ENCODE data around the gene IL17REL.
"Not testable (repeated sequence)": the region's sequence is repeated elsewhere in the genome, so short reads cannot be mapped to it uniquely, and the experiment has no call there.

IL17REL gene

DNA sequence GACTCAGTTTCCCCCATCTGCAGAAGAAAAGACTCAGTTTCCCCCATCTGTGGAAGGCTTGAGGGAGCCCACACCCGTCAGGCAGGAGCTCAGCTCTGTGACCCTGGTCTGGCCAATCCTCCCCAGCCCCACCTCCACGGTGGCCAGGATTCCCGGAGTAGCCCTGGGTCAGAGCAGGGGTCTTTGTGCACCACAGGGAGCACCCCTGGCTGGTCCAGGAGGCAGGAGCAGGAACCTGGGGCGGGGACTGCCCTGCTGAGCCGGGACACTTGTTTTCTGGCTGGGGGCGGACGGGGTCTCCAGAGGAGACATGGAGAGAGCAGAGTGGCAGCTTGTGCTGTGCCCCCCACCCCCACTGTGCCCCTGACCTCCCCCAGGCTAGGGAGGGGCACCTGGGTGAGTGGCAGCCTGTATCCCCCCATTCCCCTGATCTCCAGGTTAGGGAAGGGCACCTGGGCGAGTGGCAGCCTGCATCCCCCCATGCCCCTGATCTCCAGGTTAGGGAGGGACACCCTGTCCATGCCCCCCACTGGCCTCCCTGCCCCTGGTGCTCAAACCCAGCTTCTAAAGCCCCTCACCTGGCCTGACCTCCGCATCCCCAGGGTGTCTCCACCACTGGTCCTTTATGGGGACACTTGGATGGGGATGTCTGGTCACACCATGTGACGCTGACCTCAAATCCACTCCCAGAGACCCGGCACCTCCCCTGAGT is 18.8 kb downstream of the IL17REL start:
- peaks cover 15% of the 10 kb centered on the region for H3K9me3 ChIP-seq (ENCODE audit: control insufficient read depth, low read length)

GRCh38 chr22:49992921-49993648 is 19.5 kb downstream of the IL17REL start:
- WGBS, 2 experiments (ENCODE audit: insufficient coverage in 2 of 2), result 55 to 62% methylated on average over 10 to 14 of the region's 23 CpGs
- Histone ChIP-seq H3K27ac (ENCODE audit: low read depth, low read length, severe bottlenecking) (no peak overlapping the region), H3K9me3 (ENCODE audit: control insufficient read depth, low read length) (peaks cover 20% of the 10 kb centered on the region), H3K36me3 (ENCODE audit: control insufficient read depth, insufficient read depth, low read length) (no peaks in the 10 kb centered on the region), H3K4me3 (ENCODE audit: extremely low read depth, insufficient read depth, low read length, poor library complexity, severe bottlenecking) (no peak overlapping the region), H3K4me1 (ENCODE audit: control insufficient read depth, insufficient read depth, low read length, poor library complexity, severe bottlenecking) (no peaks in the 10 kb centered on the region)

More for the DNA sequence above, 18.8 kb downstream of the IL17REL start:
- Histone ChIP-seq H3K27ac (ENCODE audit: low read depth, low read length, severe bottlenecking) (no peak overlapping the region), H3K4me3 (ENCODE audit: extremely low read depth, insufficient read depth, low read length, poor library complexity, severe bottlenecking) (no peak overlapping the region), H3K4me1 (ENCODE audit: control insufficient read depth, insufficient read depth, low read length, poor library complexity, severe bottlenecking) (no peaks in the 10 kb centered on the region), H3K36me3 (ENCODE audit: control insufficient read depth, insufficient read depth, low read length) (no peaks in the 10 kb centered on the region)
- 62 to 77% methylated on average over 3 to 7 of the region's 11 CpGs for WGBS, 2 experiments (ENCODE audit: insufficient coverage in 2 of 2)

GRCh38 chr22:49991907-49992533 is 20.5 kb downstream of the IL17REL start:
- peaks cover 20% of the 10 kb centered on the region for H3K9me3 ChIP-seq (ENCODE audit: control insufficient read depth, low read length)
- 80 to 83% methylated on average over 6 of the region's 7 CpGs for WGBS, 2 experiments (ENCODE audit: insufficient coverage in 2 of 2)
- no peak overlapping the region for H3K4me3 ChIP-seq (ENCODE audit: extremely low read depth, insufficient read depth, low read length, poor library complexity, severe bottlenecking)
- H3K36me3 ChIP-seq (ENCODE audit: control insufficient read depth, insufficient read depth, low read length), result no peaks in the 10 kb centered on the region
- no peaks in the 10 kb centered on the region for H3K4me1 ChIP-seq (ENCODE audit: control insufficient read depth, insufficient read depth, low read length, poor library complexity, severe bottlenecking)
- H3K27ac ChIP-seq (ENCODE audit: low read depth, low read length, severe bottlenecking), result no peak overlapping the region

- no peaks in the 10 kb centered on the region for H3K4me1 ChIP-seq (ENCODE audit: control insufficient read depth, insufficient read depth, low read length, poor library complexity, severe bottlenecking)
- no peak overlapping the region for H3K4me3 ChIP-seq (ENCODE audit: extremely low read depth, insufficient read depth, low read length, poor library complexity, severe bottlenecking)
- H3K27ac ChIP-seq (ENCODE audit: low read depth, low read length, severe bottlenecking), result no peak overlapping the region
- H3K36me3 ChIP-seq (ENCODE audit: control insufficient read depth, insufficient read depth, low read length), result no peaks in the 10 kb centered on the region
- WGBS, 2 experiments (ENCODE audit: insufficient coverage in 2 of 2), result 74 to 86% methylated on average over 3 to 5 of the region's 6 CpGs
- H3K9me3 ChIP-seq (ENCODE audit: control insufficient read depth, low read length), result peaks cover 27% of the 10 kb centered on the region
These were observed 21.4 kb downstream of the IL17REL start for GRCh38 chr22:49991167-49991566.

DNA sequence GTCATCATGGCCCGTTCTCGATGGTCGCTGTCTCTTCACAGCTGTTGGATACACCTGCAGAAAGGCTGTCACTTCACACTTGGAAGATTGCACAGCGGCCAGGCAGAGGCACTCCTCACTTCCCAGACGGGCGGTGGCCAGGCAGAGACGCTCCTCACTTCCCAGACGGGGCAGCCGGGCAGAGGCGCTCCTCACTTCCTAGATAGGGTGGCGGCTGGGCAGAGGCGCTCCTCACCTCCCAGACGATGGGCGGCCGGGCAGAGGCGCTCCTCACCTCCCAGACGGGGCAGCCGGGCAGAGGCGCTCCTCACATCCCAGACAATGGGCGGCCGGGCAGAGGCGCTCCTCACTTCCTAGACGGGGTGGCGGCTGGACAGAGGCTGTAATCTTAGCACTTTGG is 22.7 kb downstream of the IL17REL start:
- not testable (repeated sequence) for H3K4me1 ChIP-seq (ENCODE audit: control insufficient read depth, insufficient read depth, low read length, poor library complexity, severe bottlenecking); H3K36me3 ChIP-seq (ENCODE audit: control insufficient read depth, insufficient read depth, low read length); H3K4me3 ChIP-seq (ENCODE audit: extremely low read depth, insufficient read depth, low read length, poor library complexity, severe bottlenecking); H3K27ac ChIP-seq (ENCODE audit: low read depth, low read length, severe bottlenecking)
- WGBS, 2 experiments (ENCODE audit: insufficient coverage in 2 of 2), result 80 to 87% methylated on average over 13 to 21 of the region's 24 CpGs
- H3K9me3 ChIP-seq (ENCODE audit: control insufficient read depth, low read length), result peaks cover 30% of the 10 kb centered on the region

DNA sequence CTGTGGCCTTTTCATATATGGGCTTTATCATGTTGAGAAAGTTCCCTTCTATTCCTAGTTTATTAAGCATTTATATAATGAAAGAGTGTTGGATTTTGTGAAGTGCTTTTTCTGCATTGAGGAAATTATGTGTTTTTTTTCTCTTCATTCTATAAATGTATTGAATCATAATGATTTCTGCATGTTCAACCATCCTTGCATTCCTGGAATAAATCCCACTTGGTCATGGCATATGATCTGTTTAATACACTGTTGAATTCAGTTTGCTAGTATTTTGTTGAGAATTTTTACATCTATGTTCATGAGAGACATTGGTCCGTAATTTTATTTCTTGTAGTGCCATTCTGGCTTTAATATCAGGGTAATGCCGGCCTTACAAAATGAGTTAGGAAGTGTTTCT is 26.2 kb downstream of the IL17REL start:
- Histone ChIP-seq H3K27ac (ENCODE audit: low read depth, low read length, severe bottlenecking) (no peak overlapping the region), H3K4me3 (ENCODE audit: extremely low read depth, insufficient read depth, low read length, poor library complexity, severe bottlenecking) (no peak overlapping the region), H3K36me3 (ENCODE audit: control insufficient read depth, insufficient read depth, low read length) (no peaks in the 10 kb centered on the region), H3K9me3 (ENCODE audit: control insufficient read depth, low read length) (peaks cover 30% of the 10 kb centered on the region), H3K4me1 (ENCODE audit: control insufficient read depth, insufficient read depth, low read length, poor library complexity, severe bottlenecking) (no peaks in the 10 kb centered on the region)
- WGBS, 2 experiments (ENCODE audit: insufficient coverage in 2 of 2), result 89 to 100% methylated on average over 1 of the region's 2 CpGs

DNA sequence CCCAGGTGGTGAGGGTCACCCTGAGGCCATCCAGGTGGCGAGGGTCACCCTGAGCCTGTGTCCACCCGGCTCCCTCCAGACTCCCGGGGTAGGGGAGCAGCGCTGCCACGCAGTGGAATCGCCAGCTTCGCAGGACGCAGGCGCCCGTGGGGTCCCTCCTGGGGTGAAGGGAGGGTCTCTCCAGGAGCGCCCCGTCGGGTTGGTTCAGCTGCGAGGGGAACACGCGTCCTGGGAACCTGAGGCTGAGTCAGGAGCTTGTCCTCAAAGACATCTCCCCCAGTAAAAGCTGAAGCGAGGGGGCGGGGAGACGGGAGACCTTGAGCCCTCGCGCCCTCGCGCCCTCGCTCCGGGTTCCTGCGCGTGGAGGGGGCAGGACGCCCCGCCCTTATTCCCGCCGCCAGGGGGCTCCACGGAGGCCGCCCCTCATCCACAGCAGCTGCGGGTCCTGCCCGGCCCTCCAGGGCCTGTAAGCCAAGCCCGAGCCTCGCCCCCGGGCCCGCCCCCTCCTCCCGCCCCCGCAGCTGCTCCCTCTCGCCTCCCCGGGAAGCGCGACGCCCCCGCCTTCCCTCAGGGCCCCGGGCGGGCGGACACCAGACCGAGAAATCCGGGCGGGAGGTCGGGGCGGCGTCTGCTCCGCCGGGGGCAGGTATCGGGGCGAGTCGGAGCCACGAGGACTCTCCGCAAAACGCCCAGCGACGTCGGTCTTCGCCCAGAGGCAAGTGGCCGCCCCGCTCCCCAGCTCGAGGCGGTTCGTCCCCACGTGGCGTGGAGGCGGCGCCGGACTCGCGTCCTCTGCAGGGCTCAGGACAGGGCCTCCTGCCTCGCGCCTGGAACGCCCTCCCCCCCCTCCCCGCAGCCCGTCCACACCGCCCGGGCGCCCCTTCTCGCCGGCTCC is 29.2 kb downstream of the IL17REL start:
- no peak overlapping the region for H3K4me3 ChIP-seq (ENCODE audit: extremely low read depth, insufficient read depth, low read length, poor library complexity, severe bottlenecking)
- peaks cover 22% of the 10 kb centered on the region for H3K9me3 ChIP-seq (ENCODE audit: control insufficient read depth, low read length)
- no peak overlapping the region for H3K27ac ChIP-seq (ENCODE audit: low read depth, low read length, severe bottlenecking)
- no peaks in the 10 kb centered on the region for H3K4me1 ChIP-seq (ENCODE audit: control insufficient read depth, insufficient read depth, low read length, poor library complexity, severe bottlenecking)
- 20% methylated on average over 65 to 83 of the region's 90 CpGs for WGBS, 2 experiments (ENCODE audit: insufficient coverage in 2 of 2)
- no peaks in the 10 kb centered on the region for H3K36me3 ChIP-seq (ENCODE audit: control insufficient read depth, insufficient read depth, low read length)

- H3K36me3 ChIP-seq (ENCODE audit: control insufficient read depth, insufficient read depth, low read length); H3K4me3 ChIP-seq (ENCODE audit: extremely low read depth, insufficient read depth, low read length, poor library complexity, severe bottlenecking); H3K27ac ChIP-seq (ENCODE audit: low read depth, low read length, severe bottlenecking); H3K4me1 ChIP-seq (ENCODE audit: control insufficient read depth, insufficient read depth, low read length, poor library complexity, severe bottlenecking): not testable (repeated sequence)
- 100% methylated on average over 2 of the region's 7 CpGs; no CpG with 5 or more reads in 1 of the 2 experiments for WGBS, 2 experiments (ENCODE audit: insufficient coverage in 2 of 2)
- H3K9me3 ChIP-seq (ENCODE audit: control insufficient read depth, low read length), result peaks cover 21% of the 10 kb centered on the region
These were observed 30.8 kb downstream of the IL17REL start for GRCh38 chr22:49981799-49982198.

- no peaks in the 10 kb centered on the region for H3K36me3 ChIP-seq (ENCODE audit: control insufficient read depth, insufficient read depth, low read length)
- H3K4me3 ChIP-seq (ENCODE audit: extremely low read depth, insufficient read depth, low read length, poor library complexity, severe bottlenecking), result no peak overlapping the region
- 35 to 38% methylated on average over 2 to 4 of the region's 7 CpGs for WGBS, 2 experiments (ENCODE audit: insufficient coverage in 2 of 2)
- no peak overlapping the region for H3K27ac ChIP-seq (ENCODE audit: low read depth, low read length, severe bottlenecking)
- H3K9me3 ChIP-seq (ENCODE audit: control insufficient read depth, low read length), result peaks cover 11% of the 10 kb centered on the region
- no peaks in the 10 kb centered on the region for H3K4me1 ChIP-seq (ENCODE audit: control insufficient read depth, insufficient read depth, low read length, poor library complexity, severe bottlenecking)
These were observed 32.8 kb downstream of the IL17REL start for GRCh38 chr22:49979587-49980264.

DNA sequence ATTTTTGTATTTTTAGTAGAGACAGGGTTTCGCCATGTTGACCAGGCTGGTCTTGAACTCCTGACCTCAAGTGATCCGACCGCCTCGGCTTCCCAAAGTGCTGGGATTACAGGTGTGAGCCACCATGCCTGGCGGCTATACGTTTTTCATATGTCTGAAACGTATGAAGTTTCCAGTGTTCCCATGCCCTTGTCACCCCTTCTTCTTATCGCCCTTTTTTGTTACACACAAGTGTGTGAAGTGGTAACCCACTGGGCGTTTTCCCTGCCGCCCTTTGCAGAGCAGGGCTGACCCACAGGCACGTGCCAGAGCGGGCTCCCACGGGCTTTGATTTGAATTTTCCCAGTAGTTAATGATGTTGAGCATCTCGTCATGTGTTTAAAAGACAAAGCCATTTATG is 35.0 kb downstream of the IL17REL start:
- no peaks in the 10 kb centered on the region for H3K4me1 ChIP-seq (ENCODE audit: control insufficient read depth, insufficient read depth, low read length, poor library complexity, severe bottlenecking)
- H3K9me3 ChIP-seq (ENCODE audit: control insufficient read depth, low read length), result peaks cover 11% of the 10 kb centered on the region
- H3K27ac ChIP-seq (ENCODE audit: low read depth, low read length, severe bottlenecking), result no peak overlapping the region
- no peak overlapping the region for H3K4me3 ChIP-seq (ENCODE audit: extremely low read depth, insufficient read depth, low read length, poor library complexity, severe bottlenecking)
- WGBS, 2 experiments (ENCODE audit: insufficient coverage in 2 of 2), result 92 to 94% methylated on average over 9 to 14 of the region's 14 CpGs
- H3K36me3 ChIP-seq (ENCODE audit: control insufficient read depth, insufficient read depth, low read length), result no peaks in the 10 kb centered on the region

Measured in mesodermal cell (in vitro differentiated cells).